SK-MEL-5 (cell line): ENCODE measurements around the gene ARHGEF10L. TPM values are rescaled to one million over a fixed set of nuclear protein-coding genes. Genes with fewer than 3 reads are reported as not detected.
A peak's percentile ranks its signal among the peaks of the same experiment; 100 is the strongest.
"Not testable (repeated sequence)": the region's sequence is repeated elsewhere in the genome, so short reads cannot be mapped to it uniquely, and the experiment has no call there.

Experiments
- DNase-seq: peaks from one replicate; pipeline ENCODE4 v3.0.0-alpha.2; 2016; ENCODE audit warnings: low read depth, low spot score
- in situ Hi-C: cut with HindIII; loops from 2 replicates; pipeline ENCODE4 v1.10.0; 2016; ENCODE audit warnings: low sequenced_read_pairs, high pct_unique_total_duplicates, low pct_unique_long_range_greater_than_20kb
- total RNA-seq: library from RNA; depleted of rRNA; stranded (reverse); fragments of >200 nt; shearing (Covaris generic); gene quantifications from 2 replicates; pipeline ENCODE4 v1.2.3, GENCODE V29; 2014; rRNA removed

Gene ARHGEF10L
- total RNA-seq, 1 experiment from 2014 or later: 4.4 TPM

- in situ Hi-C loops: no loop called here
- no peak for DNase-seq
Observed at GRCh38 chr1:17743008-17743647, 203.6 kb downstream of the ARHGEF10L start.

DNA sequence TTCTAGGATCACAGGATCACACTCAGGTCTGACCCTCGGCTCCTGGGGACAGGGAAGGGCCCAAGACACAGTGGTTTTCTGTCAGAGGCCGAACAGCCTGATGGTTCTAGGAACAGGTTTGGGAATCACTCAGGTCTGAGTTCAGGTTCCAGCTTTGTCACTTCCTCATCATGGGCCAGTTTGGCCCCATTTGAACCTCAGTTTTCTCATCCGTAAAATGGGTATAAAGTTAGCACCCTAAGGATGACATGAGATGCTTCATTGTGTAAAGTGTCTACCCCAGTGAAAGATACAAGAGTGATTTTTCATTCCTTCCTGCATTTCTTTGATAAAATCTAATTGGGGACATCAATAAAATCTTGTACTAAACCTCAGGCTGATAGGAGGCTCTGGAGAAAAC lies 204.4 kb downstream of the ARHGEF10L start:
- DNase-seq: no peak
- in situ Hi-C loops: no loop called here

DNA sequence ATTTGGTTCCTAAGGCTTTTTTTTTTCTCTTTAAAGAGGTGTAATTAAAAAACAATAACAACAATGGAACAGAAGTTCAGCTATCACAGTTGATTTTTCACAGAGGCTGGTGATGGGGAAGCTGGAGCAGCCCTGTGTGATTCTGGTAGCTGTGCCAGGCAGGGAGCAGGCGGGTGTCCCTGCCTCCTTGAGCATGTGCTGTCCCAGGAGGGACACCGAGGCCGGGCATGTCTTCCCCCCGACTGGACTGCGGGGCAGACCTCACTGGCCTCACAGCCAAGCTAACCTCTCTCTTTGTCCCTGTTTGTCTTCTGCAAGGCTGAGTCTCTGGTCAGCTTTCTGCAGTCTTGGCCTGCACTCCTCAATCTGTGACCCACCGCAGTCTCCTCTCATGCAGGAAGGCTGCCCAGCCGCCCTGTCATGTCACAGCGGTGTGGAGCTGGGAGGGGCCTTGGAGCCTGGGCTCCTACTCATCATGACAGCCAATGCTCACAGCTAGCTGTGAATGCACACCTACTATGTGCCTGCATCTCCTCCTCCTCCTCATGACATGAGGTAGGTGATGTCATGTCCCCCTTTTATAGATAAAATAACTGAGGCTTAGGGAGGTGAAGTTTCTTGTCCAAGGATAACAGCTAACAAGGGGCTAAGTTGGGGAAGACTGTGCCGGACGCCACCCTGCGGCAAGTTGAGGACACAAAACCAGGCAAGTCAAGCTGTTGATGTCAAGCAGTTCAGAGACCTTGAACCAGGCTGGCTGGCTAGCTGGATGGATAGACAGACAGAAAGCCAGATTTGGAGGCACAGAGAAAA lies 205.4 kb downstream of the ARHGEF10L start:
- in situ Hi-C loops: no loop called here

DNA sequence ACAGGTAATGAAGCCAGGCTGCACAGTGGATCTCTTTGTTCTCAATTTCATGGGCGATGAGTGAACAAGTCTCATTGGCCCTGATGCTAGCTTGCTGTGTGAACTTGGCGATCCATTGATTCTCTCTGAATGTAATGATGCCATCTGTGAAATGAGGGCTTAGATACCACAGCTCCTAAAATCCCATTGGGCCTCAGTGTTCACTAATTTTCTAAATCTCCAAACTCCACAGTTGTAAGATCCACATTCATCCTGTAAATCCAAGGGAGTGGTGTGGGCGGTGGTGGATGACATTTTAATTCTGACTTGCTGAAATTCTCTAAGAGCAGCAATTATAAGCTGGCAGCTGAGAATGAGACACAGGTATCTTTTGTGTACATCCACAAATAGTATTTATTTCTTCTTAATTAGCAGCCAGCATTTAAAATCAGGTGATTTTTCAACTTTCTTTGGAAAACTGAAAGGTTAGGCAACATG lies 206.0 kb downstream of the ARHGEF10L start:
- no peak for DNase-seq
- in situ Hi-C loops: no loop called here

More for the DNA sequence above, 205.4 kb downstream of the ARHGEF10L start:
- DNase-seq: peak; percentile 57

GRCh38 chr1:17746281-17746680 lies 206.8 kb downstream of the ARHGEF10L start:
- in situ Hi-C loops, DNase-seq: not testable (repeated sequence)

DNA sequence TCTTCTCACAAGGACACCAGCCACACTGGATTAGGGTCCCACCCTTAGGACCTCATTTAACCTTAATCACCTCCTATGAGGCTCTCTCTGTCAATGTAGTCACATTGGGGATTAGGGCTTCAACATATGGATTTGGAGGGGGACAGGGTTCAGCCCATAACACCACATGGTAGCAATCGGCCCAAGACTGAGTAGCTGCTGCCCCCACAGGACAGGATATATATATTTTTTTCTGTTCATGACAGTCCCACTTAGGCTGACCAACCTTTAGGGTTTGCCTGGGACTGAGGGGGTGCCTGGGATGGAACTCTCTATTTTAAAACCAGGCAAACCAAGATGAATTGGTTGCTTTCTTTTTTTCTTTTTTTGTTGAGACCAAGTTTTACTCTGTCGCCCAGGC lies 207.4 kb downstream of the ARHGEF10L start:
- in situ Hi-C loops: no loop called here

More for the DNA sequence above, 207.4 kb downstream of the ARHGEF10L start:
- no peak for DNase-seq

Other genes with a start within 250 kb of the ARHGEF10L start
- not detected in 2 replicates for gene PADI4, start 231.5 kb upstream of the ARHGEF10L start, total RNA-seq
- not detected in 2 replicates for gene PADI6, start 167.5 kb upstream of the ARHGEF10L start, total RNA-seq
- gene RCC2, start 100.0 kb upstream of the ARHGEF10L start, total RNA-seq: 46.3 and 49.0 TPM in 2 replicates
- 0.40 and 1.1 TPM in 2 replicates for gene ACTL8, start 215.6 kb downstream of the ARHGEF10L start, total RNA-seq